ENCODE data around the gene ACACA. TPM values are rescaled to one million over a fixed set of nuclear protein-coding genes. Genes with fewer than 3 reads are reported as not detected.
A peak's percentile ranks its signal among the peaks of the same experiment; 100 is the strongest.

The ACACA gene
- total and polyA plus RNA-seq, 2 experiments from 2014 or later = 59.6 to 164 TPM

DNA sequence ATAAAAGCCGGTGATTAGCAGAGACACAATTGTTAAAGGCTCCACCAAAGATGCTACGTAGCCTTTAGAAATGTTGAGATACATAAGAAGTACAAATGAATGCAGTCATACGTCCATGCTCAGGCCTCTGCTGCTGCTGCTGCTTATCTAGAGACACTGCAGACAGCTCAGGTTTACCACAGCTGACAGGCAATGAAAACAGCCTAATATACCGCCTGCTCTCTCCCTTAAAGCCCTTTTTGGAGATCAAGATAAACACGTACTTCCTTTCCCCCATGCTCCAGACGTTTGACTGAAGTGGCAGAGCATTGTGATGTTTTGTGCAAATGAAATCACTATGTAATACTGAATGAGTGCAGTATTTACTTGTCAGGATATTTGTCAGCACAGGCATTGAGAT is 272.6 kb downstream of the ACACA start:
- peaks cover 8% of the 10 kb centered on the region for H3K27me3 Mint-ChIP-seq (ENCODE audit: insufficient read depth, low read depth, poor library complexity)

More for the DNA sequence above, 272.6 kb downstream of the ACACA start:
- Histone ChIP-seq H3K4me1 (ENCODE audit: insufficient read depth) (peaks cover 61% of the 10 kb centered on the region), H3K27ac (ENCODE audit: low read depth) (0 out of 2 replicates have a peak overlapping the region, but pooled peaks have one; percentile 36), H2AFZ (no peak overlapping the region), H3F3A (replicated peaks; ENCODE audit: low read depth) (peaks cover 8% of the 10 kb centered on the region; the same call in 1 of the 2 replicates), H3K9me2 (ENCODE audit: insufficient read depth) (no peaks in the 10 kb centered on the region), H3K79me2 (replicated peaks; ENCODE audit: insufficient read depth) (no peaks in the 10 kb centered on the region), H3K36me3 (ENCODE audit: insufficient read depth) (peaks cover 12% of the 10 kb centered on the region), H3K4me3 (no peak overlapping the region), H4K20me1 (replicated peaks; ENCODE audit: insufficient read depth) (no peaks in the 10 kb centered on the region), H3K4me2 (0 out of 2 replicates have a peak overlapping the region, but pooled peaks have one; percentile 22), H3K27me3 (ENCODE audit: insufficient read depth) (no peaks in the 10 kb centered on the region)
- ATAC-seq = no peak
- Mint-ChIP-seq H3K9me3 (no peaks in the 10 kb centered on the region), H3K36me3 (ENCODE audit: low read depth) (peaks cover 10% of the 10 kb centered on the region), H3K27ac (peak overlapping the region; percentile 24; the same call in 1 of the 2 replicates), H3K4me3 (no peak overlapping the region), H3K4me1 (peaks cover 58% of the 10 kb centered on the region)
- no peak for DNase-seq (ENCODE audit: low spot score)
- TF ChIP-seq ZNF331 (CRISPR knock-in tag; IDR thresholded peaks at IDR 0.05; ENCODE audit: low read depth) (no peak), POLR2AphosphoS5 (IDR thresholded peaks at IDR 0.05; ENCODE audit: low read depth) (no peak), NANOG (IDR thresholded peaks at IDR 0.05; ENCODE audit: borderline replicate concordance) (no peak)
- TF ChIP-seq, protein P1, sequence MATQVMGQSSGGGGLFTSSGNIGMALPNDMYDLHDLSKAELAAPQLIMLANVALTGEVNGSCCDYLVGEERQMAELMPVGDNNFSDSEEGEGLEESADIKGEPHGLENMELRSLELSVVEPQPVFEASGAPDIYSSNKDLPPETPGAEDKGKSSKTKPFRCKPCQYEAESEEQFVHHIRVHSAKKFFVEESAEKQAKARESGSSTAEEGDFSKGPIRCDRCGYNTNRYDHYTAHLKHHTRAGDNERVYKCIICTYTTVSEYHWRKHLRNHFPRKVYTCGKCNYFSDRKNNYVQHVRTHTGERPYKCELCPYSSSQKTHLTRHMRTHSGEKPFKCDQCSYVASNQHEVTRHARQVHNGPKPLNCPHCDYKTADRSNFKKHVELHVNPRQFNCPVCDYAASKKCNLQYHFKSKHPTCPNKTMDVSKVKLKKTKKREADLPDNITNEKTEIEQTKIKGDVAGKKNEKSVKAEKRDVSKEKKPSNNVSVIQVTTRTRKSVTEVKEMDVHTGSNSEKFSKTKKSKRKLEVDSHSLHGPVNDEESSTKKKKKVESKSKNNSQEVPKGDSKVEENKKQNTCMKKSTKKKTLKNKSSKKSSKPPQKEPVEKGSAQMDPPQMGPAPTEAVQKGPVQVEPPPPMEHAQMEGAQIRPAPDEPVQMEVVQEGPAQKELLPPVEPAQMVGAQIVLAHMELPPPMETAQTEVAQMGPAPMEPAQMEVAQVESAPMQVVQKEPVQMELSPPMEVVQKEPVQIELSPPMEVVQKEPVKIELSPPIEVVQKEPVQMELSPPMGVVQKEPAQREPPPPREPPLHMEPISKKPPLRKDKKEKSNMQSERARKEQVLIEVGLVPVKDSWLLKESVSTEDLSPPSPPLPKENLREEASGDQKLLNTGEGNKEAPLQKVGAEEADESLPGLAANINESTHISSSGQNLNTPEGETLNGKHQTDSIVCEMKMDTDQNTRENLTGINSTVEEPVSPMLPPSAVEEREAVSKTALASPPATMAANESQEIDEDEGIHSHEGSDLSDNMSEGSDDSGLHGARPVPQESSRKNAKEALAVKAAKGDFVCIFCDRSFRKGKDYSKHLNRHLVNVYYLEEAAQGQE (IDR thresholded peaks at IDR 0.05; ENCODE audit: unreplicated experiment) = no peak
- TF ChIP-seq, protein P2, sequence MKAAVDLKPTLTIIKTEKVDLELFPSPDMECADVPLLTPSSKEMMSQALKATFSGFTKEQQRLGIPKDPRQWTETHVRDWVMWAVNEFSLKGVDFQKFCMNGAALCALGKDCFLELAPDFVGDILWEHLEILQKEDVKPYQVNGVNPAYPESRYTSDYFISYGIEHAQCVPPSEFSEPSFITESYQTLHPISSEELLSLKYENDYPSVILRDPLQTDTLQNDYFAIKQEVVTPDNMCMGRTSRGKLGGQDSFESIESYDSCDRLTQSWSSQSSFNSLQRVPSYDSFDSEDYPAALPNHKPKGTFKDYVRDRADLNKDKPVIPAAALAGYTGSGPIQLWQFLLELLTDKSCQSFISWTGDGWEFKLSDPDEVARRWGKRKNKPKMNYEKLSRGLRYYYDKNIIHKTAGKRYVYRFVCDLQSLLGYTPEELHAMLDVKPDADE (IDR thresholded peaks at IDR 0.05) = no peak
- TF ChIP-seq, protein P3, sequence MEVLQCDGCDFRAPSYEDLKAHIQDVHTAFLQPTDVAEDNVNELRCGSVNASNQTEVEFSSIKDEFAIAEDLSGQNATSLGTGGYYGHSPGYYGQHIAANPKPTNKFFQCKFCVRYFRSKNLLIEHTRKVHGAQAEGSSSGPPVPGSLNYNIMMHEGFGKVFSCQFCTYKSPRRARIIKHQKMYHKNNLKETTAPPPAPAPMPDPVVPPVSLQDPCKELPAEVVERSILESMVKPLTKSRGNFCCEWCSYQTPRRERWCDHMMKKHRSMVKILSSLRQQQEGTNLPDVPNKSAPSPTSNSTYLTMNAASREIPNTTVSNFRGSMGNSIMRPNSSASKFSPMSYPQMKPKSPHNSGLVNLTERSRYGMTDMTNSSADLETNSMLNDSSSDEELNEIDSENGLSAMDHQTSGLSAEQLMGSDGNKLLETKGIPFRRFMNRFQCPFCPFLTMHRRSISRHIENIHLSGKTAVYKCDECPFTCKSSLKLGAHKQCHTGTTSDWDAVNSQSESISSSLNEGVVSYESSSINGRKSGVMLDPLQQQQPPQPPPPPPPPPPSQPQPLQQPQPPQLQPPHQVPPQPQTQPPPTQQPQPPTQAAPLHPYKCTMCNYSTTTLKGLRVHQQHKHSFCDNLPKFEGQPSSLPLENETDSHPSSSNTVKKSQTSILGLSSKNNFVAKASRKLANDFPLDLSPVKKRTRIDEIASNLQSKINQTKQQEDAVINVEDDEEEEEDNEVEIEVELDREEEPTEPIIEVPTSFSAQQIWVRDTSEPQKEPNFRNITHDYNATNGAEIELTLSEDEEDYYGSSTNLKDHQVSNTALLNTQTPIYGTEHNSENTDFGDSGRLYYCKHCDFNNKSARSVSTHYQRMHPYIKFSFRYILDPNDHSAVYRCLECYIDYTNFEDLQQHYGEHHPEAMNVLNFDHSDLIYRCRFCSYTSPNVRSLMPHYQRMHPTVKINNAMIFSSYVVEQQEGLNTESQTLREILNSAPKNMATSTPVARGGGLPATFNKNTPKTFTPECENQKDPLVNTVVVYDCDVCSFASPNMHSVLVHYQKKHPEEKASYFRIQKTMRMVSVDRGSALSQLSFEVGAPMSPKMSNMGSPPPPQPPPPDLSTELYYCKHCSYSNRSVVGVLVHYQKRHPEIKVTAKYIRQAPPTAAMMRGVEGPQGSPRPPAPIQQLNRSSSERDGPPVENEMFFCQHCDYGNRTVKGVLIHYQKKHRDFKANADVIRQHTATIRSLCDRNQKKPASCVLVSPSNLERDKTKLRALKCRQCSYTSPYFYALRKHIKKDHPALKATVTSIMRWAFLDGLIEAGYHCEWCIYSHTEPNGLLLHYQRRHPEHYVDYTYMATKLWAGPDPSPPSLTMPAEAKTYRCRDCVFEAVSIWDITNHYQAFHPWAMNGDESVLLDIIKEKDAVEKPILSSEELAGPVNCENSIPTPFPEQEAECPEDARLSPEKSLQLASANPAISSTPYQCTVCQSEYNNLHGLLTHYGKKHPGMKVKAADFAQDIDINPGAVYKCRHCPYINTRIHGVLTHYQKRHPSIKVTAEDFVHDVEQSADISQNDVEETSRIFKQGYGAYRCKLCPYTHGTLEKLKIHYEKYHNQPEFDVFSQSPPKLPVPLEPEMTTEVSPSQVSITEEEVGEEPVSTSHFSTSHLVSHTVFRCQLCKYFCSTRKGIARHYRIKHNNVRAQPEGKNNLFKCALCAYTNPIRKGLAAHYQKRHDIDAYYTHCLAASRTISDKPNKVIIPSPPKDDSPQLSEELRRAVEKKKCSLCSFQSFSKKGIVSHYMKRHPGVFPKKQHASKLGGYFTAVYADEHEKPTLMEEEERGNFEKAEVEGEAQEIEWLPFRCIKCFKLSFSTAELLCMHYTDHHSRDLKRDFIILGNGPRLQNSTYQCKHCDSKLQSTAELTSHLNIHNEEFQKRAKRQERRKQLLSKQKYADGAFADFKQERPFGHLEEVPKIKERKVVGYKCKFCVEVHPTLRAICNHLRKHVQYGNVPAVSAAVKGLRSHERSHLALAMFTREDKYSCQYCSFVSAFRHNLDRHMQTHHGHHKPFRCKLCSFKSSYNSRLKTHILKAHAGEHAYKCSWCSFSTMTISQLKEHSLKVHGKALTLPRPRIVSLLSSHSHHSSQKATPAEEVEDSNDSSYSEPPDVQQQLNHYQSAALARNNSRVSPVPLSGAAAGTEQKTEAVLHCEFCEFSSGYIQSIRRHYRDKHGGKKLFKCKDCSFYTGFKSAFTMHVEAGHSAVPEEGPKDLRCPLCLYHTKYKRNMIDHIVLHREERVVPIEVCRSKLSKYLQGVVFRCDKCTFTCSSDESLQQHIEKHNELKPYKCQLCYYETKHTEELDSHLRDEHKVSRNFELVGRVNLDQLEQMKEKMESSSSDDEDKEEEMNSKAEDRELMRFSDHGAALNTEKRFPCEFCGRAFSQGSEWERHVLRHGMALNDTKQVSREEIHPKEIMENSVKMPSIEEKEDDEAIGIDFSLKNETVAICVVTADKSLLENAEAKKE (CRISPR knock-in tag; IDR thresholded peaks at IDR 0.05) = no peak

Data from GM23338 (cell line).